GM23338 (cell line): Measurements from ENCODE around the gene C2orf42.
"Not testable (repeated sequence)": the region's sequence is repeated elsewhere in the genome, so short reads cannot be mapped to it uniquely, and the experiment has no call there.

Experiments used
- CREB1 ChIP-seq: fragments of 250-450 bp; sonication (Bioruptor Pico); IDR thresholded peaks from 2 replicates; pipeline ENCODE4 v1.5.0; 2020; ENCODE audit warnings: low read depth, mild to moderate bottlenecking, moderate library complexity
- CTCF ChIP-seq, 2 experiments: fragments of 200-600 bp in 1 of 2; sonication (generic) in 1 of 2; conservative IDR thresholded peaks; 2 replicates each; pipeline versions ENCODE4 v1.5.1 to v1.6.1; 2016 to 2017; ENCODE audit warnings: antibody characterized with exemption in 2 of 2, low read depth in 2 of 2, mild to moderate bottlenecking in 2 of 2, moderate library complexity in 1 of 2
- EZH2 ChIP-seq: fragments of 200-600 bp; sonication (generic); IDR thresholded peaks from one replicate; pipeline ENCODE4 v1.8.0; 2017; ENCODE audit warnings: antibody characterized with exemption, mild to moderate bottlenecking, low read depth; ENCODE audit not compliant: unreplicated experiment
- EZH2phosphoT487 ChIP-seq: fragments of 200-600 bp; sonication (generic); IDR thresholded peaks from one replicate; pipeline ENCODE4 v1.8.1; 2018; ENCODE audit warnings: antibody characterized with exemption; ENCODE audit not compliant: unreplicated experiment
- JUNB ChIP-seq: IDR thresholded peaks from one replicate; pipeline ENCODE4 v1.6.1; 2016; ENCODE audit warnings: antibody characterized with exemption; ENCODE audit not compliant: unreplicated experiment
- POLR2AphosphoS5 ChIP-seq: IDR thresholded peaks from 2 replicates; pipeline ENCODE4 v1.6.1; 2016; ENCODE audit warnings: antibody characterized with exemption, low read depth
- STAT1 ChIP-seq: IDR thresholded peaks from one replicate; pipeline ENCODE4 v1.6.1; 2016; ENCODE audit warnings: antibody characterized with exemption; ENCODE audit not compliant: unreplicated experiment
- TF ChIP-seq, protein P1 (sequence below): IDR thresholded peaks from one replicate; pipeline ENCODE4 v1.6.1; 2018; ENCODE audit warnings: antibody characterized with exemption; ENCODE audit not compliant: unreplicated experiment
- TF ChIP-seq, protein P2 (sequence below): IDR thresholded peaks from 2 replicates; pipeline ENCODE4 v1.6.1; 2016; ENCODE audit warnings: antibody characterized with exemption

- TF ChIP-seq CTCF (conservative IDR thresholded peaks at IDR 0.05; ENCODE audit: low read depth in 2 of 2); EZH2; POLR2AphosphoS5; JUNB; CREB1 (CRISPR knock-in tag); STAT1; EZH2phosphoT487: not testable (repeated sequence)
- TF ChIP-seq, protein P1, sequence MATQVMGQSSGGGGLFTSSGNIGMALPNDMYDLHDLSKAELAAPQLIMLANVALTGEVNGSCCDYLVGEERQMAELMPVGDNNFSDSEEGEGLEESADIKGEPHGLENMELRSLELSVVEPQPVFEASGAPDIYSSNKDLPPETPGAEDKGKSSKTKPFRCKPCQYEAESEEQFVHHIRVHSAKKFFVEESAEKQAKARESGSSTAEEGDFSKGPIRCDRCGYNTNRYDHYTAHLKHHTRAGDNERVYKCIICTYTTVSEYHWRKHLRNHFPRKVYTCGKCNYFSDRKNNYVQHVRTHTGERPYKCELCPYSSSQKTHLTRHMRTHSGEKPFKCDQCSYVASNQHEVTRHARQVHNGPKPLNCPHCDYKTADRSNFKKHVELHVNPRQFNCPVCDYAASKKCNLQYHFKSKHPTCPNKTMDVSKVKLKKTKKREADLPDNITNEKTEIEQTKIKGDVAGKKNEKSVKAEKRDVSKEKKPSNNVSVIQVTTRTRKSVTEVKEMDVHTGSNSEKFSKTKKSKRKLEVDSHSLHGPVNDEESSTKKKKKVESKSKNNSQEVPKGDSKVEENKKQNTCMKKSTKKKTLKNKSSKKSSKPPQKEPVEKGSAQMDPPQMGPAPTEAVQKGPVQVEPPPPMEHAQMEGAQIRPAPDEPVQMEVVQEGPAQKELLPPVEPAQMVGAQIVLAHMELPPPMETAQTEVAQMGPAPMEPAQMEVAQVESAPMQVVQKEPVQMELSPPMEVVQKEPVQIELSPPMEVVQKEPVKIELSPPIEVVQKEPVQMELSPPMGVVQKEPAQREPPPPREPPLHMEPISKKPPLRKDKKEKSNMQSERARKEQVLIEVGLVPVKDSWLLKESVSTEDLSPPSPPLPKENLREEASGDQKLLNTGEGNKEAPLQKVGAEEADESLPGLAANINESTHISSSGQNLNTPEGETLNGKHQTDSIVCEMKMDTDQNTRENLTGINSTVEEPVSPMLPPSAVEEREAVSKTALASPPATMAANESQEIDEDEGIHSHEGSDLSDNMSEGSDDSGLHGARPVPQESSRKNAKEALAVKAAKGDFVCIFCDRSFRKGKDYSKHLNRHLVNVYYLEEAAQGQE = not testable (repeated sequence)
- TF ChIP-seq, protein P2, sequence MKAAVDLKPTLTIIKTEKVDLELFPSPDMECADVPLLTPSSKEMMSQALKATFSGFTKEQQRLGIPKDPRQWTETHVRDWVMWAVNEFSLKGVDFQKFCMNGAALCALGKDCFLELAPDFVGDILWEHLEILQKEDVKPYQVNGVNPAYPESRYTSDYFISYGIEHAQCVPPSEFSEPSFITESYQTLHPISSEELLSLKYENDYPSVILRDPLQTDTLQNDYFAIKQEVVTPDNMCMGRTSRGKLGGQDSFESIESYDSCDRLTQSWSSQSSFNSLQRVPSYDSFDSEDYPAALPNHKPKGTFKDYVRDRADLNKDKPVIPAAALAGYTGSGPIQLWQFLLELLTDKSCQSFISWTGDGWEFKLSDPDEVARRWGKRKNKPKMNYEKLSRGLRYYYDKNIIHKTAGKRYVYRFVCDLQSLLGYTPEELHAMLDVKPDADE = not testable (repeated sequence)
Measured at GRCh38 chr2:70131344-70132143, 59.3 kb downstream of the C2orf42 start.
